NCI-H345 (cell line): ENCODE results near the gene OR1E2.
"Not testable (repeated sequence)": the region's sequence is repeated elsewhere in the genome, so short reads cannot be mapped to it uniquely, and the experiment has no call there.

Source experiments
- DNase-seq: peaks from one replicate; lab custom pipeline; 2025; lab: John Stamatoyannopoulos, UW

OR1E2 gene

DNA sequence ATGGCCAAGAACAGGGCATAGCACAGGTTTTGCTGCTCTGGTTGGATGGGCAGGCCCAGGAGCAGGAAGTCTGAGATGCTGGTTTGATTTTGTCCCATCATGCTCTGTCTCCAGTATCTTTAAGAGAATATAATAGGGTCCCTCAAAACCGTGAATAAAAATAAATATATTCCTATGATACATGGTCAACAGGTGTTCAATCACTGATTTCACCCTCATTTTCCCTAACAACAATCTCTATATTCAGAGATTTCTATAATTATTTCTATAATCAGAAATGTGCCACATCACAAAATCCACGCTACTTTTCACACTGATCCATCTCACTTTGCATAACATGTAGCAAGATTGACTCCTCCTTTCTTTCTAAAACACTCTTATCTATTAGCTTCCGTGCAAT, at the start of gene OR1E2:
Gene OR1E2 (minus strand): TSS at position 101 of the 400 bp plus-strand sequence. CDS start 0 bp downstream, at position 101.
- DNase-seq: no peak

GRCh38 chr17:3482852-3483251, 49.2 kb upstream of the OR1E2 start:
- DNase-seq: no peak

DNA sequence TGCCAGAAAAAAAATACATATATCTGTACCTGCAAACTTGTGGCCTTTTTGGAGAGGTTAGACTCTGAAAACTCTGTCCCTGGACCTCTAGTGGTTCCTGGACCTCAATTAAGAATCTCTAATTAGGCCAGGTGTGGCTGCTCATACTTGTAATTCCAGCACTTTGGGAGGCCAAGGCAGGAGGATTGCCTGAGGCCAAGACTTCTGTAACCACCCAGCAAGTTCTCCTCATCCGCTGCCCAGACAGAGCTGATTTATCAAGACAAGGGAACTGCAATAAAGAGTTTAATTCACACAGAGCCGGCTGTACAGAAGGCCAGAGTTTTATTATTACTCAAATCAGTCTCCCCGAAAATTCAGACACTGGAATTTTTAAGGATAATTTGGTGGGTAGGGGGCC, 46.3 kb upstream of the OR1E2 start:
- no peak for DNase-seq

- DNase-seq: no peak
Observed at GRCh38 chr17:3475812-3476610, 42.4 kb upstream of the OR1E2 start, which contains the start of gene ASPA. TSS of gene ASPA (plus strand) at chr17:3475997. CDS start at chr17:3476160, 163 bp downstream.

DNA sequence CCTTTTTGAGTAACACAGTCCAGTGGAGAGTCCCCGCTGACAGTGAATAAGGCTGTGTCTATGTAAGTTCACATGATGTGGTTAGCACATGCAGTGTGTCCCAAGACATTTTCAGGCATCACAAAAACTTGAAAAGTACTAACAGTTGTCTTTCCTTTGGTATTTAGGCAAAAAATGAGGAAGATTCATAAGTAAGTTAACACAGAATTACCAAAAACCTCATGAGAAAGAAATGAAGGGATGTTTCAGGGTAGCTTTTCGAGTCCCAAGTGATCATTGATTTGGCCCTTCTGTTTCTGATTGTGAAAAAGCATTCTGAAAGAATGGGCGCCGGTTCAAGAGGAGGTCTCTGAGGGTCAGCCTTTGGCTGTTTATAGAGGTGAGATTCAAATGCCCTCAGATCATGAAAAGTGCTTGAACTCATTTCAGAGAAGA, 41.6 kb upstream of the OR1E2 start:
- DNase-seq: no peak

GRCh38 chr17:3474212-3474611, 40.6 kb upstream of the OR1E2 start:
- no peak for DNase-seq

- no peak for DNase-seq
Observed at GRCh38 chr17:3472137-3472536, 38.5 kb upstream of the OR1E2 start.

- DNase-seq: no peak
Observed at GRCh38 chr17:3471599-3471998, 38.0 kb upstream of the OR1E2 start, which contains the start of gene SPATA22. TSS of gene SPATA22 (minus strand) at chr17:3471819. CDS start at chr17:3469325, 2,494 bp downstream.

- DNase-seq: no peak
Observed at GRCh38 chr17:3469529-3469928, 35.9 kb upstream of the OR1E2 start.

GRCh38 chr17:3466355-3466754, 32.7 kb upstream of the OR1E2 start:
- DNase-seq: not testable (repeated sequence)

DNA sequence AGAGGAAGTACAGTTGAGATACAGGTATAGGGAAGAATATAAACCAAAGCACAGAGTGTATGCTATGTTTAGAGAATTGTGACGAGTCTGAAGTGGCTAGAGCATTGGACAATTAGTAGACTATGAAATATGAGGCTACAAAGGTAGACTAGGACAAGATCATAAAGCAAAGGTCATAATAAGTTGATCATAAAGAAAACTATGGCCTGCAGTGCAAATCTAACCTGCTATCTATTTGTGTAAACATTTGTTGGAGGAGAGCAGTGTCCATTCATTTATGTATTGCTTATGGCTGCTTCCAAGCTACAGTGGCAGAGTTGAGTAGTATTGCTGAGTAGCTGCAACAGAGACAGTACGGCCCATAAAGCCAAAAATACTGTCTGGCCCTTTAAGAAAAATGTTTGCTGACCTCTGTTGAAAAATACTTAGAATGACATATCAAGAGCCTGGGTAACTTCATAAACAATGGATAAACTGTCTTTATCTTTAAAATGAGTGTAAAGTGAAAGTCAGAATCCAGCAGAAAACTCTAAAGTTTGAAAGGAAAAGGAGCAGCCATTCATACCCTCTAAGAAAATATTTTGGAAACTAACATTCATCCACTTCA, 14.5 kb upstream of the OR1E2 start:
- no peak for DNase-seq

DNA sequence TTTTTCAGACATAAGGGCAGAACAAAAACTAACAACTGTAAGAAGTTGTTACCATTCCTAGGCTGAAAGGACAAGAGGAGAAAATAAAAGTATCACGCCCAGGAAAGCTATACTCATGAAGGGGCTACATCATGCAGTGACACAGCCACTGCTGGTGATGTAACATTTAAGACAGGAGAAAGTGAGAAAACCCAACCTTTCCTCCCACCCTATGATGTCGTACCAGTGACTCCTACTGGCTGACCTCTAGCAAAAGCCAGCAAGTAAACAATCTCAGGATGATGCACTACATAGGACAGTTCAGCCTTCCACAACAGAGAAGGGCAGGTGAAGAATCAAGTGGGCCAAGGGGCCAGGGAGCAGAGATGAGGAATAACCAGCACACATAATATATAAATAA, 14.0 kb upstream of the OR1E2 start:
- DNase-seq: no peak

DNA sequence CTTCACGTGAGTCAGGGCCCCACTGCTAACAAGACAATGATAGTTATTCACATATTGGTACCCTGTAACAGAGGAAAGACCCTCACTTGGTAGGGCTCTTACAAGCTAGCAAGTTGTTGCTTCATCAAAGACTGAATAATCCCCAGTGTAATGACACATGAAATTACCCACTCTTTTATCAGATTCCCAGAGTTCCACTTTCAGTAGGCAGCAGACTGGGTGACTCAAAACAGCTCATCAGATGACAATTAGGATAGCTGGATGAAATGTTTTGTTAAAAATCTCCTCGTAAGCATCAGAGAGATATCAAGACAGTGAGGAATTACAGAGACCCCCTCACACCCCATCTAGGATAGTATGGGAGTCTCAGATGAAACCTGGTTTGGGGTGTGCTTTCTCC, 6.8 kb upstream of the OR1E2 start:
- DNase-seq: no peak

- no peak for DNase-seq
Observed at GRCh38 chr17:3438368-3438767, 4.7 kb upstream of the OR1E2 start.

DNA sequence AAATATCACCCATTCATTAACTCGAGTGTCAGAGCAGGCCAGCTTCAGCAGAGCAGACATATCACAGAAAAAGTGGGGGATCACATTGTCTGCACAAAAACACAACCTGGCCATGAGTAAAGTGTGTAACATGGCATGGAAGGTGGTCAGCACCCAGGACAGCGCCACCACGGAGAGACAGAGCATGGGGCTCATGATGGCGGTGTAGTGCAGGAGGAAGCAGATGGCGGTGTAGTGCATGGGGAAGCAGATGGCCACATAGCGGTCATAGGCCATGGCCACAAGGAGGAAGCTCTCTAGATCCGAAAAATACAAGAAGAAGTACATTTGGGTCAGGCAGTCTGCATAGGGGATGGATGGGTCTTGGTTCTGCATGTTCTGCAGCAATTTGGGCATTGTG, 426 bp downstream of the OR1E2 start:
- DNase-seq: not testable (repeated sequence)

- DNase-seq: no peak
Observed at GRCh38 chr17:3418222-3418621, 15.4 kb downstream of the OR1E2 start.

- no peak for DNase-seq
Observed at GRCh38 chr17:3415610-3416009, 18.0 kb downstream of the OR1E2 start.

DNA sequence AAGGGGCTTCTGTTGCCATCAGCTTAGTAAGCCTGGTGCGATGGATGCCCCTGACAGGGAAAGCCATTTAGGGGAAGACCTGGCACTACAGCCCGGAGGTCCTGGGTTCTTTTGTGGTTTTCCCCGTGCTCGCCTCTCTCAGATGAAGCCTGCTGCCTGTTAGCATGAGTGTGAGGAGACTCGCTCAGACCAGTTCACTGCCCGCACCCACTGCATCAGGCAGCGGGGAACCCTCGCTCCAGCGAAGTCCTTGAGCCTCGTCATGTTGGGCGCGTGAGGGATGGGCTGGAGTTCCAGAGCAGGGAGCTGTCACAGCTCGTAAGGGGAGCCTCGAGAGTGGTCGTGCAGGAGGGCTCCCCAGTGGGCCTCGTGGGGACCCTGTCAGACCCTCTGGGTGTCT, 21.4 kb downstream of the OR1E2 start:
- not testable (repeated sequence) for DNase-seq

DNA sequence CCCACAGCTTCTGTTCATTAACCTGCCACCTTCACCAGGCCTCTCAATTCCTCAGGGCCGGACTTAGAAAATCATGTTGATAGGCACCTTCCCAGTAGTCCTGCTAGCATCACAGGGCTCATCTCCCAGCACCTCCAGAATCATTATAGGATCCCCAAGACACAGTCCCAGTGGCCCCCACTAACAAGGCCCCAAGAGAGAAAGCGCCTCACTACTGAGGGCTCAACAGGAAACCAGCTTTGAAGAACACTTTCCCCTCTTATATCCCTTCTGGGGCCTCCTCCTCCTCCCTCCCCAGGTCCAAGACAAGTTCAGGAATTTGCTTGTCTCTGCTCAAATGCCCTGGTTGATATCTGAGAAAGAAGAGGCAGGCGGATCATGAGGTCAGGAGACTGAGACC, 22.6 kb downstream of the OR1E2 start, which contains the start of gene OR3A3:
Gene OR3A3 (plus strand): TSS at position 301 of the 400 bp plus-strand sequence.
- no peak for DNase-seq

DNA sequence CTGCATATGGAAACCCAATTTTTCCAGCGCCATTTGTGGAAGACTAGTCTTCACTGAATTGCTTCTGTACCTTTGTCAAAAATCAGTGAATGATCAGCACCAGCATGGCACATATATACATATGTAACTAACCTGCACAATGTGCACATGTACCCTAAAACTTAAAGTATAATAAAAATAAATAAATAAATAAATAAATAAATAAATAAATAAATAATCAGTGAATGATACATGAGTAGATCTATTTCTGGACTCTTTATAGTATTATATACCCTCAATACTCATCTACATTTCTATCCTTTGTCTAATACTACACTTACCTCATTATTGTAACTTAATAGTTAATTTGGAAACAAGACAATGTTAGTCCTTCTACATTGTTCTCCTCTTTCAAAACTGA, 29.8 kb downstream of the OR1E2 start:
- not testable (repeated sequence) for DNase-seq

GRCh38 chr17:3401786-3402185, 31.9 kb downstream of the OR1E2 start:
- DNase-seq: no peak

- DNase-seq: no peak
Observed at GRCh38 chr17:3400055-3400454, 33.6 kb downstream of the OR1E2 start.

DNA sequence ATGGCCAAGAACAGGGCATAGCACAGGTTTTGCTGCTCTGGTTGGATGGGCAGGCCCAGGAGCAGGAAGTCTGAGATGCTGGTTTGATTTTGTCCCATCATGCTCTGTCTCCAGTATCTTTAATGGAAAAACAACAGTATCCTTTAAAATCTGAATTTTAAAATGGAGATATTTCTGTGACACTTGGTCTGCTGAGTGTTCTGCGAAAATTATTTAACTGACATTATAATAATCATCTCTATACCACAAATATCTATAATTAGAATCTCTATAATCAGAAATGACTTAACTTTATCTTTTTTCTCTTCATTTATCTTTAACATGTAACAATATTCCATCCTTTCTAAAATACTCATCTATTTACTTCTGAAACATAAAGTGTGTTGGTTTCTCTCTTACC, 35.3 kb downstream of the OR1E2 start, which contains the start of gene OR1E1:
Gene OR1E1 (minus strand): TSS at position 101 of the 400 bp plus-strand sequence. CDS start 0 bp downstream, at position 101.
- DNase-seq: no peak
